Choroid plexus epithelial cell (primary cell): ENCODE measurements around the gene FSTL4.

Experiments
- DNase-seq: peaks from one replicate; pipeline ENCODE4 v3.0.0-alpha.2; 2010; ENCODE audit warnings: low read depth
- H3K4me3 ChIP-seq: 2 replicates; pipeline ENCODE4 v1.5.1; 2011; ENCODE audit warnings: low read depth, mild to moderate bottlenecking, control low read depth, low read length, moderate library complexity
- TF ChIP-seq, protein P1 (sequence below): conservative IDR thresholded peaks from 2 replicates; pipeline ENCODE4 v1.5.1; 2011; ENCODE audit warnings: low read depth, mild to moderate bottlenecking, control low read depth, inconsistent platforms, low read length, moderate library complexity

The FSTL4 gene

DNA sequence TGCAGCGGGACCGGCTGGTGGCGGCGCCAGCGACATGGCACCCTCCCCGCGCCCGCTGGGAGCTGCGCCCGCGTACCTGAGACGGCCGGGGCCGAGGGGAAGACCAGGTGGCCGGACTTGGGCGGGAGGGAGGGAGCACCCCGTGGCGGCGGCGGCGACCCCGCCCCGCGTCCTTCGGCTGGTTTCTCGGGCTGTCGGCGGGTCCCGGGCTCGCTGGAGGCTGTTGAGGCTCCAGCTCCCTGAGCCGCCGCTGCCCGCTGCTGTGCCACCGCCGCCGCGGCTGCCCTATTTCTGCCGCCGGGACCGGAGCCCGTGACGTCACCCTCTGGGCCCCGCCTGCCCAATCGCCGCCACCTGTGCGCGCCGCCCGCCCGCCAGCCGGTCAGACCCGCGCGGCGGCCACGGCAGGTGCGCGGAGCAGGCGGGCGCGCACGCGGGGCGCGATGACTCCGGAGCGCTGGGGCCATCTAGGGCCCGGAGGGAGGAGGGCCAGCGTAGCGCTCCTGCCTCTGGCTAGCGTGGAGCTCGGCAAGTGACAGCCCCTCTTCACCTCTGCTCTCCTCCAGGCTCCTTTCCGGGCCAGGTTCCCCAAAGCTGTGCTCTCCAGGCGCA, at the start of gene FSTL4:
TSS of gene FSTL4 (minus strand) at position 293 of the 612 bp plus-strand sequence.
- DNase-seq = no peak
- TF ChIP-seq, protein P1, sequence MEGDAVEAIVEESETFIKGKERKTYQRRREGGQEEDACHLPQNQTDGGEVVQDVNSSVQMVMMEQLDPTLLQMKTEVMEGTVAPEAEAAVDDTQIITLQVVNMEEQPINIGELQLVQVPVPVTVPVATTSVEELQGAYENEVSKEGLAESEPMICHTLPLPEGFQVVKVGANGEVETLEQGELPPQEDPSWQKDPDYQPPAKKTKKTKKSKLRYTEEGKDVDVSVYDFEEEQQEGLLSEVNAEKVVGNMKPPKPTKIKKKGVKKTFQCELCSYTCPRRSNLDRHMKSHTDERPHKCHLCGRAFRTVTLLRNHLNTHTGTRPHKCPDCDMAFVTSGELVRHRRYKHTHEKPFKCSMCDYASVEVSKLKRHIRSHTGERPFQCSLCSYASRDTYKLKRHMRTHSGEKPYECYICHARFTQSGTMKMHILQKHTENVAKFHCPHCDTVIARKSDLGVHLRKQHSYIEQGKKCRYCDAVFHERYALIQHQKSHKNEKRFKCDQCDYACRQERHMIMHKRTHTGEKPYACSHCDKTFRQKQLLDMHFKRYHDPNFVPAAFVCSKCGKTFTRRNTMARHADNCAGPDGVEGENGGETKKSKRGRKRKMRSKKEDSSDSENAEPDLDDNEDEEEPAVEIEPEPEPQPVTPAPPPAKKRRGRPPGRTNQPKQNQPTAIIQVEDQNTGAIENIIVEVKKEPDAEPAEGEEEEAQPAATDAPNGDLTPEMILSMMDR = no peak
- H3K4me3 ChIP-seq = no peak within 1 kb of the TSS

DNA sequence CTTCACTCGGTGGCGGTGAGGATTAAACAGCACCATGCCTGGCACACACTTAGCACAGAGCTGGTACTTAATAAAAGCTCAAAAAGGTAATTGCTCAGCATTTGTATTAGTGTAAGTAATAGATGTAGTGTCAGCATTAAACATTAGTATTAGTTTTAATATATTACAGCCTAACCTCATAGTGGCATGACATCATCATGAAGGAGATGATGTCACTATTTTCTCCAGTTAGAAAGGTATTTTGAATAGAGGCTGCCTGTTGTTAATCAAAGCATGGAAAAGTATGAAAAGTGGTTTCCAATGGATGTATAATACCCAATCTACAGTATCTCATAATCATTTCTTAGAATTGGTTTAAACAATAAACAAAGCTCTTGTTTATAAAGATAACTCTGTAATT, 49.0 kb upstream of the FSTL4 start:
- no peak for DNase-seq
- TF ChIP-seq, protein P1 = no peak

DNA sequence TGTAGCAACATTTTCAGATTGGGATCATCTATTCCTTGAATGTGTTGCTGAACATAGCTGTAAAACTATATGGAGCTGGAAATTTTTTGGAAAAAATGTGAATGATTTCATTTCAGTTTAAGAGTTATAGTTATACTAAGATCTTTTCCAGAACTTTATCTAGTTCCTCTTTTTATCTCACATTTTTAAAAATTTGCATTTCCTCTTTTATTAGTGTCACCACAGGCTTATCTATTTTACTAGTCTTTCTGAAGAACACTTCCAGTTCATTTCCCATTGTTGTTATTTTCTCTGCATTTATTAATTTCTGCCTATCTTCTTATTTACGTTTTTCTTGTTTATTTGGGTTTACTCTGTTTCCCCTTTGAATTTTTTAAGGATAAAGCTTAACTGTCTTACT, 46.0 kb upstream of the FSTL4 start:
- H3K4me3 ChIP-seq = no peak overlapping the region
- TF ChIP-seq, protein P1 = no peak
- no peak for DNase-seq

More for the DNA sequence above, 49.0 kb upstream of the FSTL4 start:
- H3K4me3 ChIP-seq = no peak overlapping the region

DNA sequence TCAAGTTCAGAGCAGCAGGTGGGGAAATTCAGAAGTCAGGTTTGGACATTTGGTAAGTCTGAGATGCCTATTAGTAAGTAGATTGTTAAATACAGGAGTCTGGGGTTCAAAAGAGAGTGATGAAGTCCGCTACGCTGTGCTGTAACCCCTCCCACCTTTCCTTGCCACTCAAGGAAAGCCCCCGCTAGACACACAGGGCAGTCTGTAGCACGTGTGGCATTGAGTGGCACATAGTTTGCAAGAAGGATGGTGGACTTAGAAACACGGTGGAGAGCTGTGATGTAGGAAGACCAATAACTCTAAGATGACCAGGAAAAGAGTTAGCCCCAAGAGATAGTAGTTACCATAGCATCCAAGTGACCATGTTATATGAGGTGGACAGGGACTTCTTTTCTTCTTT, 44.7 kb upstream of the FSTL4 start:
- no peak for DNase-seq
- TF ChIP-seq, protein P1 = no peak
- no peak overlapping the region for H3K4me3 ChIP-seq

DNA sequence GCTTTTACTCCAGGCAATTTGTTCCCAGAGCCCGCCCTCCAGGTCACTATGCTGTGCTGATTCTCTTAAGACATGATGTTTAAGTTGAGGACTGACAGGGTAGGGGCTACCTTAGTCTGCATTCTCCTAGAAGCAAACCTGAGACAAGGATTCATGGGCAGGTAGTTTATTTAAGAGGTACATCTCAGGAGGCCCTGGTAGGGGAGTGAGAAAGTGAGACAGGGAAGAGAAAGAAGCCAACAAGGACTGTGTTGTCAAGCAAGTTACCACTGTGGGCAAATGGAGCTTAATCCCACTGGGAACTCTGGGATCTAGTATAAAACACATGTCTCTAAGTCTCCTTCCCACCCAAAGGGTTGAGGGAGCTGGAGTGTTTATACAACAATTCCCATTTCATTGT, 43.6 kb upstream of the FSTL4 start:
- DNase-seq = no peak
- H3K4me3 ChIP-seq = no peak overlapping the region
- TF ChIP-seq, protein P1 = no peak

DNA sequence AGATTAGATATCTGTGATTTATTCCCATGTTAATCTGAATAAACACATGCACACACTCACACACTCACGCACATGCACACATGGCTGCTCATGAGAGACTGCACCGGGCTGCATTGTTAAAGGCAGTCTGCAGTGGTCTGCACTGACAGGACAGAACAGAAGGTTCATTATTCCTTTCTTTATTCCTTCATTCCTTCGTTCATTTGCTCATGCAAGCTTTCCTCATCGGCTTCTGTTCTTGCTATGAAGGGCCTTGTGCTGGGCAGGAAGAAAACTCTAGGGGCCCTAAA, 41.4 kb upstream of the FSTL4 start:
- TF ChIP-seq, protein P1 = no peak
- DNase-seq = no peak
- no peak overlapping the region for H3K4me3 ChIP-seq

DNA sequence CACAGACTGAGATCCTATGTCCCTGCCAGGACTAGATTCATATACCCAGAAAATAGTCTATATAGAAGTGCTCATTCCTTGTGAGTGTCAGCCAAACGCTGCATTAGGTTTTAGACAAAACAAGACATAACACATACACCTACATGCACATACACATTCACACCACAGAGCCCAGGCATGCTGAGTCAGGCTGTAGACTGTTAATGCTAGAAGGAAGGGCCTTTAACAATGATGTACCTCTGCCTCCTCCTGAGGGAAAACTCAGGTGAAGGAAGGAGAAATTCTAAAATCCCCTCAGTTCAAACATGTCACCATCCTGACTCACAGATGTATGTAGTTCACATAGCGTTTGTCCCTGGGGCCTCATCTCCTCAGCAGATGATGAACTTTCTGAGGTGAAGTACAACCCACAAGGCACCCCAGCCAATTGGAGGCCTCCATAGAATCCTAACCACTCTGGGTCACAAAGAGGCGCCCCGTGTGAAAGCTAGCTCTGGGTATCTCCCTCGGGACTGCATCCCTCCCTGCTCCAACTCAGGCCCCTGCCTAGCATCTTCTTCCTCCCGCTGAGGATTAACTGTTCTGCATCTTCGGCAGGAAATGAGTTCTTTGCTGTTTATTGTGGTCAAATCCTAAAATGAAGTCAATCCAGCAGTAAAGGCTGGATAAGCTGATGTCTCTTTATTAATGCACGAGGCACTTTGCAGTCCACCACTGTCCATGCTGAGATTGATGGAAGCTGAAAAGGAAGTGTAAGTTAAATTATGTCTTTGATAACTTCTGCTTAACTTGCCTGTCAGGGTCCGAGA, 40.8 kb upstream of the FSTL4 start:
- H3K4me3 ChIP-seq = no peak overlapping the region
- DNase-seq = no peak
- TF ChIP-seq, protein P1 = no peak
